ENCODE measurements around the gene PHACTR1.

Gene PHACTR1

GRCh38 chr6:13163161-13163944 lies 446.8 kb downstream of the PHACTR1 start:
- H3K4me3 ChIP-seq (ENCODE audit: low read depth in 1 of 2, low read length in 1 of 2) = no peak overlapping the region
- TF ChIP-seq CTCF (IDR thresholded peaks at IDR 0.05) = no peak
- no peaks in the 10 kb centered on the region for H3K36me3 ChIP-seq
- H3K27ac ChIP-seq = no peak overlapping the region
- peaks cover 0 to 9% of the 10 kb centered on the region in 2 experiments for H3K4me1 ChIP-seq (ENCODE audit: control insufficient read depth in 1 of 2, insufficient read depth in 1 of 2, low read depth in 1 of 2, low read length in 1 of 2)
- H3K9me3 ChIP-seq = no peaks in the 10 kb centered on the region
- no peaks in the 10 kb centered on the region for H3K27me3 ChIP-seq

- TF ChIP-seq CTCF (IDR thresholded peaks at IDR 0.05) = no peak
- H3K4me1 ChIP-seq (ENCODE audit: control insufficient read depth in 1 of 2, insufficient read depth in 1 of 2, low read depth in 1 of 2, low read length in 1 of 2) = peaks cover 0 to 5% of the 10 kb centered on the region in 2 experiments
- no peak overlapping the region for H3K27ac ChIP-seq
- H3K9me3 ChIP-seq = no peaks in the 10 kb centered on the region
- no peaks in the 10 kb centered on the region for H3K27me3 ChIP-seq
- H3K4me3 ChIP-seq (ENCODE audit: low read depth in 1 of 2, low read length in 1 of 2) = no peak overlapping the region
- H3K36me3 ChIP-seq = no peaks in the 10 kb centered on the region
These were observed 447.7 kb downstream of the PHACTR1 start for GRCh38 chr6:13164291-13164690.

- TF ChIP-seq CTCF (IDR thresholded peaks at IDR 0.05) = no peak
- H3K4me1 ChIP-seq (ENCODE audit: control insufficient read depth in 1 of 2, insufficient read depth in 1 of 2, low read depth in 1 of 2, low read length in 1 of 2) = no peaks in the 10 kb centered on the region
- H3K27me3 ChIP-seq = no peaks in the 10 kb centered on the region
- no peaks in the 10 kb centered on the region for H3K36me3 ChIP-seq
- no peak overlapping the region for H3K4me3 ChIP-seq (ENCODE audit: low read depth in 1 of 2, low read length in 1 of 2)
- H3K27ac ChIP-seq = no peak overlapping the region
- H3K9me3 ChIP-seq = no peaks in the 10 kb centered on the region
These were observed 449.1 kb downstream of the PHACTR1 start for GRCh38 chr6:13165502-13166172.

GRCh38 chr6:13166269-13166668 lies 449.7 kb downstream of the PHACTR1 start:
- Histone ChIP-seq H3K36me3 (no peaks in the 10 kb centered on the region), H3K4me3 (ENCODE audit: low read depth in 1 of 2, low read length in 1 of 2) (no peak overlapping the region), H3K4me1 (ENCODE audit: control insufficient read depth in 1 of 2, insufficient read depth in 1 of 2, low read depth in 1 of 2, low read length in 1 of 2) (no peaks in the 10 kb centered on the region), H3K9me3 (no peaks in the 10 kb centered on the region), H3K27me3 (no peaks in the 10 kb centered on the region), H3K27ac (no peak overlapping the region)
- no peak for TF ChIP-seq CTCF (IDR thresholded peaks at IDR 0.05)

GRCh38 chr6:13166916-13167315 lies 450.3 kb downstream of the PHACTR1 start:
- no peaks in the 10 kb centered on the region for H3K4me1 ChIP-seq (ENCODE audit: control insufficient read depth in 1 of 2, insufficient read depth in 1 of 2, low read depth in 1 of 2, low read length in 1 of 2)
- H3K9me3 ChIP-seq = no peaks in the 10 kb centered on the region
- H3K4me3 ChIP-seq (ENCODE audit: low read depth in 1 of 2, low read length in 1 of 2) = no peak overlapping the region
- no peaks in the 10 kb centered on the region for H3K27me3 ChIP-seq
- TF ChIP-seq CTCF (IDR thresholded peaks at IDR 0.05) = no peak
- no peak overlapping the region for H3K27ac ChIP-seq
- no peaks in the 10 kb centered on the region for H3K36me3 ChIP-seq
